Measurements from ENCODE around the gene ZNF185.
A peak's percentile ranks its signal among the peaks of the same experiment; 100 is the strongest.

Gene ZNF185

DNA sequence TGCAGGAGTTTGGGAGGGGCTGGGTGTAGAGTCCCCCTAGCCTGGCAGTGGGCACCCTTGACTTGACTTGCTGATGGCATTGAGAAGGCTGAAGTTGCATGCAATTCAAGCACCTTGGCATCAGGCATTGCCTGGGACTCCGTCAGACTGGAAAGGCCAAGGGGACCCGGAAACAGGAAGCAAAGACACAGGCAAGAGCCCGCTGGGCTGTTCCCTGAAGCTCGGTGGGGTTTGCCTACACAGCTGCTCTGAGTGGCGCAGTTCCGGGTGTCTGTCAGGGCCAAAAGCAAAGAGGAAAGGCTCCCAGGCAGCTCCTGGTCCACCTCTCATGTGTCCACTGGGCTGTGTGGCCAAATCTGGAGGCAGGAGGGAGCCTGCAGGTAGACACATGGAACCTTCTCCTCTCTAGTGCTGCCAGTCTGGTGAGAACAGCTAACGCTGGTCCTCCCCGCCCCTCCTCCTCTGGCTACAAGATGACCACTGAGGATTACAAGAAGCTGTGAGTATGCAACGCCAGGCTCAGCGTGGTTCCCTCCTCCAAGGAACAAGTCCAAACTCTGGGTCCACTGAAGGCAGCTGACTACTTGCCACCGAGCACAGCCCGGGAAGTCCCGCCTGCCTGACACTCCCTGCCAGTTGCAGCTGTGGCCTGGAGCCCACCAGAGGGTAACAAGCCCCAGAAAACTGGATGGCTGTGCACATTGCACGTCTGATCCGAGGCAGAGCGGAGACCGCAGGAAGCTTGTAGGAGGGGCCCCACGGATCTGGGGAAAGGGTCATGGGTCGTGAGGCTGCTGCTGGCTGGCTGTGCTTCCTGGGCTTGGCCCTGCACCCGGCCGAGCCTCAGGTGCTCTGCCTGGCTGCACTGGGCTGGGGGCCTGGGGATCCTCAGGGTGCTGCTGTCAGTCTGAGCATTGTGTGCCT lies 20.1 kb downstream of the ZNF185 start:
- no peak for DNase-seq (ENCODE audit: low spot score)

DNA sequence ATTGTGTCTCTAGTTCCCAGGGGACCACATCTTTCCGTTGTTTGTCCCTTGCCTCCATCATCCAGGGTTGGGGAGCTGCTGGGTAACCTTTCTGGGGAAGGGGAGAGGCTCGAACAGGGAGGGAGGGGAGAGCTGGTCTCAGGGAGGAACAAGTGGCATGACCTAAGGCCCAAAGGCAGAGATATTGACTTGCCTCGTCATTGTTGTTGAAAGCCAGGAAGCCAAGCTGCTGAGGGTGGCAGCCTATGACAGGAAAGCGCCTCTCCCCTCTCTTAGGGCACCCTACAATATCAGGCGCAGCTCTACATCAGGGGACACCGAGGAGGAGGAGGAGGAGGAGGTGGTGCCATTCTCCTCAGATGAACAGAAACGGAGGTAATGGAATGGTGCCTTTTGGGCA lies 20.8 kb downstream of the ZNF185 start:
- no peak for DNase-seq (ENCODE audit: low spot score)

DNA sequence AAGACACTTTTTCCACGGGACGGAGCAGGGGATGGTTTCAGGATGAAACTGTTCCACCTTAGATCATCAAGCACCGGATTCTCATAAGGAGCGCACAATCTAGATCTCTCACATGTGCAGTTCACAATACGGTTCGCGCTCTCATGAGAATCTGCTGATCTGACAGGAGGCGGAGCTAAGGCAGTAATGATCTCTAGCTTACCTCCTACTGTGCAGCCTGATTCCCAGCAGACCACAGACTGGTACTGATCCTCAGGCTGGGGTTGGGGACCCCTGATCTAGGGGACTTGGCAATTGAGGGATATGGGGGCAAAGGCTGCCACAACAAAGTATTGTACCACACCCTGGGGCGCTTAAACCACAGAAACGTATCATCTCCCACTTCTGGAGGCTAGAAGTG lies 25.7 kb downstream of the ZNF185 start:
- no peak for DNase-seq (ENCODE audit: low spot score)

DNA sequence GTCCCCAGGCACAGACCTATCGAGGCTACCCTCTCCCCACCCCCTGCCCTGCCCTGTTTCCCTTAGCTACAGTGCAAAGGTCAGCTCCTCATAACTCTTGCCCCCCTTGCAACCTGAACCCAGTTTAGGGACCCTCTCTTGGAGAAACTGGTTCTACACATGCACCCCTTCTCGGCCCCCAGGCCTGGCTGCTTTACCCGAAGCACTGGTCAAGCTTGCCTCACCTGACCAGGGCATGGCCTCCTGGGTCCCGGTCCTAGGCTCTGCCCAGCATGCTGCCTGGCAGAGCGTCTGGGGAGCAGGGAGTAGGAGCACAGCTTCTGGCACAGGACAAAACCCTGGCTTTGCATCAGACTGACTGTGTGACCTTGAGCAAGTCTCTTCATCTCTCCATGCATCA lies 28.0 kb downstream of the ZNF185 start:
- DNase-seq (ENCODE audit: low spot score), result no peak

DNA sequence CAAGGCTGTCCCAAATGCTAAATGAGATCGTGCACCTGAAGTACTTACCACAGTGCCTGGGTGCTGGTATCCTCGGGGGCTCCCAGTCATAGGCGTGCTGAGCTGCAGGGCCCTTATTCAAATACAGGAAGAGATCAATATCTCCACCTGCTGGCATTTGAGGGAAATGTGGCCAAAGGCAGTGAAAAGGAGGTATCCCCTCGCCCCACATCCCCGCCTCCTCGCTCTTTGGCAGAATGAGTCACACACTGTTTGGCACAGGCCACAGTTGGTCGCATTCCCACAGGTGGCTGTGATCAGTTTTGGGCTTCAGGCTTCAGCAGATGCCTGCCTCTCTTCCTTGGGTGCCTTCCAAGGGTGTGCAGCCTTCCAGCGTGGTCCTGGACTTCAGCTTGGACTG lies 28.4 kb downstream of the ZNF185 start:
- peak; percentile 43 for DNase-seq (ENCODE audit: low spot score)

DNA sequence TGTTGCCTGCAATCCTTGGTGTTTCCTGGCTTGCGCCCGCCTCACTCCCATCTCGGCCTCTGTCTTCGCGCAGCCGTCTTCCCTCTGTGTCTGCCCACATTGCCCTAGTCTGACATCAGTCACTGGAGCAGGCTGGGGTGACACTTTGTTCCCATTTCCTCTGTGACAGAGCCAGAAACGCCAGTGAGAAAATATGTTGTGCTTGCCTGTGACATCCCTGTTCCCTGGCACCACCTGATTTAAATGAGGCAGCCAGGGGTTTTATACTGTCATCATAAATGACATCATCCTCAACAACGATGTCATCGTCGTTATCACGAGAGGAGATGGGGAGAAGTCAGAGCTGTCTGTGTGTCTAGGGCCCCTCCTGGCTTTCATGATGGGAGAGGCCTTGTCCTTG lies 29.1 kb downstream of the ZNF185 start:
- no peak for DNase-seq (ENCODE audit: low spot score)

DNA sequence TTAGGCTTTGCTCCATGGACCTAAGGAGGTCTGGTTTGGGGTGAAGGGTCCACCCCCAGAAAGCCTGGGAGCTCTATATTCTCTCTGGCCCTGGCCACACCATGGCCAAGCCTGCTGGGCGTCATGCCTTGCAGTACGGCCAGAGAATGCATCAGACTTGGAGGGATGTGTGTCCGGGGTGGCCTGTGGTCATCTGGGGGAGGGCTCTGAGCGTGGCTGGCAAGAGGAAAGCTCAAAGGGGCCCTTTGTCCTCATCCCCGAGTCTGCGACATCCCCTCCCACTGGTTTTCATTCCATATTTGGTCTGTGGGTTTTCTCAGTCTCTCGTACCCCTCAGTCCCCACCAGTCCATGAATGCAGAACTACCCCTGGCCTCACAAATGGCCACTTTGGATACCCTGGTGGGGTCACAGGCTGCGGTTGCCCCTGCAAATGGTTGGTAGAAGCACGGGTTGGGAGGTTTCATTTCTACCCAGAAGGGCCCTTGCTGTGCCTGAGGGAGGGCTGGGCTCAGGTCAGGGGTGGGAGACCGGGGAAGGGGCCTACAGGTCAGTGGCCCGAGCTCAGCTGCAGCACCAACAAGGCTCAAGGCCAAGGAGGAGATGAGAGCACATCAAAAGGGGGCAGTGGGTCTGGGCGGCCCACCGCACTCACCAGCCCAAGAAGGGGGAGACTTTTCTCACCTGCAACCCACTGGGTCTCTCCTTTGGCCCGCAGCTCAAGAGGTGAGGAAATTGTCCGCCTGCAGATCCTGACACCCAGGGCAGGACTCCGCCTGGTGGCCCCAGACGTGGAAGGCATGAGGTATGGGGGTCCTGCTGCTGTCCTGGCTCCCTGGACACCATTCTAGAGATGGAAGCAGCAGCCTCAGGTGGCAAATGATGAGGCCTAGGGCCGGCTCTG lies 30.2 kb downstream of the ZNF185 start:
- no peak for DNase-seq (ENCODE audit: low spot score)

DNA sequence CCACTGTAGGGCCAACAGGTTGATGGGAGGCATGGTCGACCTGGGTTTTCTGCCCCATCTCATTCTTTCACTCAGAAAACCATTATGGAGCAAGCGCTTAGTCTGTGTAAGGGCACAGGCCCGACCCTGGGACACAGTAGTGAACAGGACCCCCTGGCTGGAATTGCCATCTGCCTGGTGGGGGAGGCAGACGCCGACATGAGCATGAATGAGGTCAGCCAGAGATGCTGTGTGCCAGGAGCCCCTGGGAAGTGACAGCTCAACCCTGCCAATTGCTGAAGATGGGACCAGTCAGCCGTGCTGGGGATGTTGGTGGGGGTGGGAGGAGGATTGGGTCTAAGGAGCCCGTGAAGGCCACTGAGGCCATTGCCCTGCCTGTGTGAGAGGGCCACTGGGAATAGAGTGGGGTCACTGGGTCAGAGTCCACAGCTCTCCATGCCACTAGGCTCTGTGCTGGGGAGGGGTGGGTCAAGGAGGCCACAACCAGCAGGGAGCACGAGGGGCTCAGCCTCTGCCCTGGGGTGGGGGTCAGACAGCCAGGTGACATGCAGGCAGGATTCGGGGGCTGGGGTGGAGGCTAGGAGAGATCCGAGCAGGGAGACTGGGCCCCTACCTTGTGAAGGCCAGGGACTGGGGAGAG lies 31.0 kb downstream of the ZNF185 start:
- no peak for DNase-seq (ENCODE audit: low spot score)

DNA sequence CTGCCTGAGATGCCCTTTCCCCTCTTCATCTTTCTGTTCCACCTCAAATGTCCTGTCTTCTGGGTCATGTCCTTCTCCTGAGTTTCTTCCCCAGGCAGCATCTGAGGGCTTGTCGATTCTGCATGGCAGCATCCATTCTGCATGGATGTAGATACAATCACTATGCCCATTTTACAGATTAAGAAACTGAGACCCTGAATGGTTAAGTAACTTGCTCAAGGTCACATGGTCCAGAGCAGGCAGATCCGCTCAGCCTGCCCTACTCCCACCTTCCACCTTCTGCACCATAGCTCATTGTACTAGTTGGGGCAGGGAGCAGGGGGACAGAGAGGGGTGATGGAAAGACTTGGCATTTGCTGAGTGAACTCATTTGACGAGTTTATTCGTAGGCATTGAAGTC lies 32.0 kb downstream of the ZNF185 start:
- DNase-seq (ENCODE audit: low spot score), result no peak

DNA sequence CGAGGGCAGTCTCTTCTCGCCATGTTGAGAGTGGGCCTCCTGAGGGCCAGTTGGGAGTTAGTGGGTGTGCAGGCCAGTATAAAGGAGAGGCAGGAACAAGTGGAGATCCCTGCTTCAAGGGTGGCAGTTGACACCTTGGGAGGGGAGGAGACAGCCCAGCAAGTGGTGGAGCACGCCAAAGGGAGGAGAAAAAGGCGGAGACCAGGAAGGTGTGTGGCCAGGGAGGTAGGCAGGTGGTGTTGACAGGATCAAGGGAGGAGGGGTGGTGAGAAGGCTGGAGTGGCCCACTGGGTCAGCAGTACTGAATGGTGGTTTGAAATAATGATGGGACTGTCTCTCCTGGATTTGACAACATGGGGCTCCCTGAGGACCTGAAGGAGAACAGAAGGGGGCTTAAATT lies 32.6 kb downstream of the ZNF185 start:
- DNase-seq (ENCODE audit: low spot score), result no peak

DNA sequence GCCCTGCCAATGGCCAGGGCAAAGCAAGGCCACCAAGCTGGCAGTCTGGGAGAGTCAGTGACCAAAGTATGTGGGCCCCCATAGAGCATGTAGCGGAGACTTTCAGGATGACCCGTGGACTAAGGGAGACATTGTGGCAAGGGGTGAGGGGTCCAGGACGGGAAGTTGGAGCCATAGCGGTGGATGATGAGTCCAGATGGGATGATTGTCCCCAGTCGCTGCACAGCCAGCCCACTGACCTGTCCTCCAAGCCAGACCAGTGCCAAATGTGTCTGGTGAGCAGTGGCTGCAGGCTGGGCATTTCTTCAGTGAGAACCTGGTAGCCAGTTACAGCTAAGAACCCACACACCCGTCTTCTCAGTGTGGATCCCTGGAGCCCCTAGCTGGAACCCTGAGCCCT lies 34.3 kb downstream of the ZNF185 start:
- no peak for DNase-seq (ENCODE audit: low spot score)

DNA sequence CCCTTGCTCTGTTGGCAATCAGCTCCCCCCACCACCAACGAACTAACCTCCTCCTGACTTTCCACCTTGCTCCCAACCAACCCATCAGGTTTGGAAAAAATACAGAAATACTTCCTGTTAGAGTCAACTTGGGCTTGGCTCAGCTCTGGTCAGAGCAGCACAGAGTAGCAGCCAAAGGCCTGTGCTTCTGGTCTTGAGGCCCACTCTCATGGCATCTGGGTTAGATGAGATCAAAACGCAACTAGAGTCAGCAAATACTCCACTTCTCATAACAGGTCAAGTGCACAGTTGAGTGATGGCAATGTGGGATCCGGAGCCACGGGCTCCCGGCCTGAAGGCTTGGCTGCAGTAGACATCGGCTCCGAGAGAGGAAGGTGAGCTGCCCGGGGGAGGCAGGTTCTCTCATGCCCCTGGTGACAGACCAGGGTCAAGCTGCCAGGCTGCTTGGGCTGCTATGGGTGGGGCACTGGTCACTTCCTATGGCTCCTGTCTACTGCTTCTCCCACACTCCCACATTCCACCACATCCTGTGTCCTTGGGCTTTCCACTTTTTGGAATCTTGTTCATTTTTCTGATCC lies 34.8 kb downstream of the ZNF185 start:
- no peak for DNase-seq (ENCODE audit: low spot score)

DNA sequence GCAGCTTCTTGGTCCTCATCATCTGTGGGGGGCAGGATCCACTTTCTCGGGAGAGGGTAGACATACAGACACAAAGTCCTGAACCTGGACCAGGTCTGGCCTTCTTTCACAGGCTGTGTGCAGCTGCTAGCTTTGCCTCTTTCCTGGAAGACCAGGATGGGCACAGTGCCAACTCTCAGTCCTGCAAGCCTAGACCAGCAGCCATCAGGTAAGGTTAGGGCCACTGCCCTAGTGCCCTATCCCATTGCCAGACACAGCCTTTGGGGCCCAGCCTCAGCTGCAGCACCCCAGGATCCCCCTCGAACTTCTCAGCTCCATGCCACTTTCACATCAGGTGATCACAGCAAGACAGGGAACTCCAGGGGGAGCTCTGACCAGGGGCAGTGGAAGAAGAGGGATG lies 38.4 kb downstream of the ZNF185 start:
- DNase-seq (ENCODE audit: low spot score), result no peak

DNA sequence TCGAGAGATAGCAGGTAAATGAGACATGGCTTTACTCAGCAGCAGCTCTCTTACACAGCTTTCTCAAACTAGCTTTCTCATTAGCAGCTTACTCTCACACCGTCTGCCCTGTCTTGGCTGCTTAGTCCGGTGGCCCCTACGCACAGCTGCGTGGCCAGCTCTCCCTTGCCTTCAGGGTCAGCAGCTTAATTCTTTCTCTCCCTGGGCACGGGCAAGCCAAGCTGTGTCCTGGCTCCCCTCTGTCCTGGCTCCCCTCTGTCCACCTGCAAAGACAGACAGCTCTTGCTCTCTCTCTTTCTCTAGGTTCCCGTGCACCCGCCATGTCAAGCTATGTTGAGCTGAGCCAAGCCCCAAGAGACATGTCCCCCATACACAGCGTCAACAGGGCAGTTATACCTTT lies 39.4 kb downstream of the ZNF185 start:
- DNase-seq (ENCODE audit: low spot score), result no peak

DNA sequence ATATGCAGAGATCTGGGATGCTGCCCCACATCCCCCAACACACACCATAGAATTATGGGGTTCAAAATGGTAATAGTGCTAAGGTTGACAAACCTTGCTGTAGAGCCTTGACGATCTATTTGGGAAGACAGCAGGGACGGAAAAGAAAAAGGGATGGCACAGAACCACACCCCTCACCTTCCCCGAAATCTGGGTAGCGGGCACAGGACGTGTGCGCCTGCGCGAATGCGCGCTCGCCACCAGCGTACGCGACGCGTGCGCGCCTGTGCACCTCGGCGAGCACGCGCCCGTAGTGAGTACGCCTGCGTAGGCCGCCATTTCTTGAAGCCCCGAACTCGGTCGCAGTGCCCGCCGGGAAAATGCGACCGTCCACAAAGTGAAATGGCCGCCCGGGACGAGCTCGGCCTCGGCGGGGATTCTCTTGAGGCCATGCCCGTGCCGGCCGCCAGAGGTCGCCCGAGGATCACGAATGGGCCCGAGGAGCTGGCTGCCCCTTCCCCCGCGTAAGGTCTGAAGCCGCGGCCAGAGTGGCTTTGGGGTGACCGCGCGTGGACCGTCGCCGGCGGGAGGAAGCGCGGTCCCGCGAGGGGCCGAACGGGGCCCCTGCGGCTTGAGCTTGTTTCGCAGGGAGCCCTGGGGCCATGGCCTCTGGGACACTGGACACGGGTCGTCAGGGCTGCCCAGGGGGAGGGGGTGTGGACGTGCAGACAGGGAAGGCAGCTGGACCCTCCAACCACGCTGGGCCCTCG lies 43.6 kb downstream of the ZNF185 start:
- peak; percentile 92 for DNase-seq (ENCODE audit: low spot score)

DNA sequence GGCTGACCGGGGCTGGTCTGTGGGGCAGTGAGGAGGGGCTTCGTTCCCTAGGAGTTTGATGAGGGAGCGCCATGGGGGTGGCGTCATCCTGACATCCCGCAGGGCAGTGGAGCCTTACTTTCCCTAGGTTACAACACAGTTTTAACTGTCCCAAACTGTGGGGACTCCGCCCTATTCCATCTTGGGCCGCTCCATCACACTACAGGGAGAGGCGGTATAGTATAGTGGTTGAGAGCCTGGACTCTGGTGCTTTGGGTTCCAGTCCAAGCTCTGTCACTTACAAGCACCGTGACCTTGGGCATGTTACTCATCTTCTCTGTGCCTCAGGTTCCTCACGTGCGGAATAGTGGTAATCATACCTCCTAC lies 44.2 kb downstream of the ZNF185 start:
- DNase-seq (ENCODE audit: low spot score), result no peak

DNA sequence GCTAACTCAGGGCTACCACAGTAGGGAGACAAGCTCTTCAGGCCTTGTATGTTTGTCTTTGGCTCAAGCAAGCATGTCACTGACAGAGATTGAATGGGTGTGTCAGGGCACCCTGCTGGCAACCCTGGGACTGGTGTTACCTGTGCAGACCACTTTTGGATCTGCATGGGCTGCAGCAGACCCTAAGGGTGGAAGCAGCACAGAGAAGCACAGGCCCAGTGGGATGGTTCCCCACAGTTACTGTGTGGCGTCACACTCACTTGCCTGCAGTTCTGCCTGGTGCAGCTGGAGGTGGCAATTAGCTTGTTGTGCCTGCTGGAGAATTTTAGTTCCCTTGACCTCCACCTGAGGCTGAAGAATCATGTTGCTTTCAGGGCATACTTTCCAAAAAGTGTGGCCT lies 46.0 kb downstream of the ZNF185 start:
- no peak for DNase-seq (ENCODE audit: low spot score)

DNA sequence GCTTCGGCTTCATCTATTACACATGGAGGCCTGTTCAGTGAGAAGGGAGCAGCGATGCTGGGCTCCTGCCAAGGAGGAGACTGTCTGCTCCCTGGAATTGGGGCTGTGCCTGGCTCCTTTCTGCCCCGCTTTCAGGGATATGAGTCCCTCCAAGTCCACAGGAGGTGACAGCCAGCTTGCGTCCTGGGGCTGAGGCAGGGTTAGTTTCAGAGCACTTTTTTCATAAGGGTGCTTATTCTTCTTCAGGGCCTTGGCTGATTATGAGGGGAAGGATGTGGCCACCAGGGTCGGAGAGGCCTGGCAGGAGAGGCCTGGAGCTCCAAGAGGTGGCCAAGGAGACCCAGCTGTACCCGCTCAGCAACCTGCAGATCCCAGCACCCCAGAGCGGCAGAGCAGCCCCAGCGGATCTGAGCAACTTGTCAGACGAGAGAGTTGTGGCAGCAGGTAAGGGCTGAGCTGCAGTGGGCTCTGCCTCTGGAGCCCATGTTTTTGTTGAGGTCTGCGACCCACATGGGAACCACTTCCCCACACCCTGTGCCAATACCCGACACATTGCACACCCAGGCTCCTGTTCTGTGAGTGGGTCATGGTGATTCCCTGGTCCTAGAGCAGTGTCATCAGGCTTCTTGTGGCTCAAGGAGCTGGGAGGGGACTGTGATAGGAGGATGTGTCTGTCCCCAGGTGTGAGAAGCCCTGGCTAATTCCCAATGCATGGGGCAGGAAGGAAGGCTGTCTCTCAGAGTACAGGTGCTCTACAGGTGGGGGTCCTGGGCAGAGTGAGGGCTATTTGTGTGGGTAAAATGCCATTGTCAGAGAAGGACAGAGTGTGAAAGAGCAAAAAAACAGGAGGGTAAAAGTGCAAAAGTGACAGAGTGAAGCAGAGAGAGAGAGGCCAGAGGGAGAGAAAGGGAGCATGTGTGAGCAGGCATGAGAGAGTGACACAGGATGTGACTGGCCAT lies 47.4 kb downstream of the ZNF185 start:
- no peak for DNase-seq (ENCODE audit: low spot score)

DNA sequence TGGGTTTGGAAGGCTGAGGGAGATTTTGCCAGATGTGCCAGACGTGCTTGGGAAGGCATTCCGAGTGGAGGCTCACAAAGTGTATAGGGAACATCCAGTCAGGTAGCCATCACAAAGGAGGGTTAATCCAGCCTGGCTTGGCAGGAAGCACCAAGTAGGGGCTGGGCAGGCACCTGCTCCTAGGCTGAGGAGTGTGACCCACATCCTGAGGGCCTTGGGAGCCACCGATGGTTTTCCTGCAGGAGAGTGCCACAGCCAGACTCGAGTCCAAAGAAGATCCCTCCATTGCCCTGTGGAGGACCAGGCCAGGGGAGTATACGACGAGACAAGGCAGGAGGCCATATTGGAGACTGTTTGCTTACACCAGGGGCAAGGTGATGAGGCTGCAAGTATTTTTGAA lies 48.8 kb downstream of the ZNF185 start:
- no peak for DNase-seq (ENCODE audit: low spot score)
